Activated gamma-delta T cell treated with Interleukin-2 at 50 U/mL for 16 hours (primary cell): Measurements from ENCODE around the gene TIAM2.

ENCODE experiments used
- DNase-seq: peaks from one replicate; pipeline ENCODE4 v3.0.0-alpha.2; 2020

Gene TIAM2

GRCh38 chr6:155026706-155027045, 31.6 kb downstream of the TIAM2 start:
- DNase-seq = no peak

- DNase-seq = no peak
These were observed 35.1 kb downstream of the TIAM2 start for GRCh38 chr6:155030148-155030720.

- DNase-seq = no peak
These were observed 36.0 kb downstream of the TIAM2 start for GRCh38 chr6:155031091-155031490.

GRCh38 chr6:155033021-155033791, 38.1 kb downstream of the TIAM2 start:
- no peak for DNase-seq

GRCh38 chr6:155036907-155037306, 41.8 kb downstream of the TIAM2 start:
- no peak for DNase-seq

GRCh38 chr6:155038104-155038503, 43.0 kb downstream of the TIAM2 start:
- no peak for DNase-seq

- no peak for DNase-seq
These were observed 43.4 kb downstream of the TIAM2 start for GRCh38 chr6:155038527-155038926.

- no peak for DNase-seq
These were observed 44.5 kb downstream of the TIAM2 start for GRCh38 chr6:155039618-155040017.

GRCh38 chr6:155040154-155040553, 45.0 kb downstream of the TIAM2 start:
- no peak for DNase-seq

- no peak for DNase-seq
These were observed 46.0 kb downstream of the TIAM2 start for GRCh38 chr6:155040901-155041650.

GRCh38 chr6:155041741-155042279, 46.7 kb downstream of the TIAM2 start:
- DNase-seq = no peak

GRCh38 chr6:155042983-155043382, 47.9 kb downstream of the TIAM2 start:
- no peak for DNase-seq

GRCh38 chr6:155045561-155046404, 50.7 kb downstream of the TIAM2 start:
- DNase-seq = no peak

- DNase-seq = no peak
These were observed 52.4 kb downstream of the TIAM2 start for GRCh38 chr6:155047523-155047922.

GRCh38 chr6:155050311-155050710, 55.2 kb downstream of the TIAM2 start:
- DNase-seq = peak; percentile 13

GRCh38 chr6:155054491-155055250, 59.6 kb downstream of the TIAM2 start:
- DNase-seq = no peak

- no peak for DNase-seq
These were observed 60.6 kb downstream of the TIAM2 start for GRCh38 chr6:155055729-155056128.

GRCh38 chr6:155056756-155057155, 61.6 kb downstream of the TIAM2 start:
- no peak for DNase-seq

GRCh38 chr6:155061381-155061780, 66.3 kb downstream of the TIAM2 start:
- no peak for DNase-seq

- DNase-seq = no peak
These were observed 67.8 kb downstream of the TIAM2 start for GRCh38 chr6:155062866-155063341.

- no peak for DNase-seq
These were observed 69.2 kb downstream of the TIAM2 start for GRCh38 chr6:155064303-155064702.

- no peak for DNase-seq
These were observed 71.2 kb downstream of the TIAM2 start for GRCh38 chr6:155066361-155066760.
